HG03135 (cell line): ENCODE results near the gene POU4F3.

Experiments
- ATAC-seq: cut with Tn5 transposase; IDR thresholded peaks from one replicate; pipeline ENCODE4 v1.9.1; 2021; ENCODE audit warnings: mild to moderate bottlenecking, moderate library complexity; ENCODE audit not compliant: unreplicated experiment

The POU4F3 gene

GRCh38 chr5:146390469-146390868, 51.8 kb downstream of the POU4F3 start:
- no peak for ATAC-seq
